HepG2 (cell line): ENCODE measurements around the gene THAP9. TPM values are rescaled to one million over a fixed set of nuclear protein-coding genes. Genes with fewer than 3 reads are reported as not detected.

ENCODE experiments used
- ATAC-seq: fragments of 200-7000 bp; cut with Tn5 transposase; 3 replicates; pipeline ENCODE4 v1.9.1; 2020; ENCODE audit warnings: mild to moderate bottlenecking, moderate library complexity
- BruUV-seq: library from RNA; stranded (reverse); fragments of 400-500 nt; replicated peaks from 2 replicates; lab custom pipeline; 2021; lab: Mats Ljungman, UMichigan
- CTCF ChIA-PET: fragments of 300-600 bp; formaldehyde crosslinking; extraction: SDS; loops from one replicate; lab custom pipeline; 2021; ENCODE audit warnings: low total read pairs, inconsistent platforms, low intra/inter-chr PET ratio; lab: Yijun Ruan, JAX
- POLR2A ChIA-PET: fragments of 350-600 bp; sonication (Branson Sonifier 250); formaldehyde crosslinking; loops from one replicate; lab custom pipeline; 2020; ENCODE audit warnings: antibody characterized with exemption, inconsistent platforms; lab: Yijun Ruan, JAX
- DNase-seq: peaks from one replicate; pipeline ENCODE4 v3.0.0-alpha.2; 2015; ENCODE audit warnings: low spot score
- FAIRE-seq: peaks from 3 replicates; lab custom pipeline; 2011; peaks lifted over from hg19 to GRCh38; lab: Jason Lieb, UNC
- H2AFZ ChIP-seq: one replicate; pipeline ENCODE4 v1.6.1; 2011; ENCODE audit warnings: low read length, inconsistent platforms
- H3K27ac ChIP-seq: fragments of 300-600 bp; 3 replicates; pipeline ENCODE4 v1.8.0; 2011; ENCODE audit warnings: mixed run types, mild to moderate bottlenecking, mixed read lengths, low read length, inconsistent platforms; ENCODE audit not compliant: insufficient read depth; ENCODE audit errors: extremely low read length
- H3K27me3 ChIP-seq, 2 experiments: fragments of 200-600 bp in 1 of 2; 2 replicates in 1 of 2; 3 replicates in 1 of 2; pipeline versions ENCODE4 v1.6.0 to v1.8.0; 2011; ENCODE audit warnings: low read length in 2 of 2, mild to moderate bottlenecking in 2 of 2, moderate library complexity in 2 of 2, inconsistent platforms in 1 of 2; ENCODE audit not compliant: insufficient read depth in 2 of 2, control insufficient read depth in 1 of 2
- H3K36me3 ChIP-seq, 2 experiments: fragments of 200-600 bp in 1 of 2; replicated peaks in 1 of 2; 2 replicates in 1 of 2; 3 replicates in 1 of 2; pipeline versions ENCODE4 v1.5.1 to v1.8.0; 2011; ENCODE audit warnings: low read length in 2 of 2, inconsistent platforms in 1 of 2; ENCODE audit not compliant: insufficient read depth in 2 of 2, control insufficient read depth in 1 of 2
- H3K4me1 ChIP-seq: 2 replicates; pipeline ENCODE4 v1.5.1; 2012; ENCODE audit warnings: low read length, inconsistent platforms; ENCODE audit not compliant: insufficient read depth
- H3K4me2 ChIP-seq: 2 replicates; pipeline ENCODE4 v1.6.0; 2011; ENCODE audit warnings: low read depth, low read length, inconsistent platforms
- H3K4me3 ChIP-seq, 3 experiments: fragments of 200-600 bp in 1 of 3; sonication (generic), shearing (Covaris generic) in 1 of 3; replicated peaks in 1 of 3; 2 replicates each; pipeline ENCODE4 v1.5.1; 2011 to 2016; ENCODE audit warnings: low read length in 3 of 3, inconsistent platforms in 2 of 3, low read depth in 2 of 3, mild to moderate bottlenecking in 2 of 3, control low read depth in 1 of 3, mixed read lengths in 1 of 3; ENCODE audit not compliant: insufficient read depth in 1 of 3
- H3K79me2 ChIP-seq: one replicate; pipeline ENCODE4 v1.6.1; 2011; ENCODE audit warnings: low read length, inconsistent platforms; ENCODE audit not compliant: insufficient read depth
- H3K9ac ChIP-seq: 2 replicates; pipeline ENCODE4 v1.6.0; 2011; ENCODE audit warnings: mild to moderate bottlenecking, low read depth, low read length, inconsistent platforms; ENCODE audit not compliant: insufficient read depth
- H3K9me3 ChIP-seq: 2 replicates; pipeline ENCODE4 v1.5.1; 2012; ENCODE audit warnings: mild to moderate bottlenecking, low read length
- H4K20me1 ChIP-seq: 2 replicates; pipeline ENCODE4 v1.6.0; 2011; ENCODE audit warnings: inconsistent platforms, mild to moderate bottlenecking, low read length, moderate library complexity; ENCODE audit not compliant: insufficient read depth
- ATAD3A ChIP-seq: sonication (generic); formaldehyde crosslinking; IDR thresholded peaks from 2 replicates; pipeline ENCODE4 v1.4.0; 2020; ENCODE audit warnings: missing genetic modification reagents
- MAFG ChIP-seq: sonication (generic); formaldehyde crosslinking; IDR thresholded peaks from 2 replicates; pipeline ENCODE4 v1.5.1; 2020; ENCODE audit warnings: mild to moderate bottlenecking, missing genetic modification reagents
- NFE2L1 ChIP-seq: sonication (generic); formaldehyde crosslinking; IDR thresholded peaks from 2 replicates; pipeline ENCODE4 v1.4.0; 2020; ENCODE audit warnings: missing genetic modification reagents, mild to moderate bottlenecking, borderline replicate concordance
- PAXIP1 ChIP-seq: sonication (generic); formaldehyde crosslinking; conservative IDR thresholded peaks from 2 replicates; pipeline ENCODE4 v1.4.0; 2020; ENCODE audit warnings: mild to moderate bottlenecking, missing genetic modification reagents, moderate library complexity
- RORA ChIP-seq: sonication (generic); formaldehyde crosslinking; IDR thresholded peaks from 2 replicates; pipeline ENCODE4 v1.5.0; 2020; ENCODE audit warnings: mild to moderate bottlenecking, missing genetic modification reagents, moderate library complexity
- SP140L ChIP-seq: sonication (generic); formaldehyde crosslinking; IDR thresholded peaks from 2 replicates; pipeline ENCODE4 v1.4.0; 2020; ENCODE audit warnings: missing genetic modification reagents, borderline replicate concordance
- TFAP4 ChIP-seq: sonication (generic); IDR thresholded peaks from 2 replicates; pipeline ENCODE4 v1.6.1; 2016; ENCODE audit warnings: low read depth, borderline replicate concordance
- U2AF1 ChIP-seq: fragments of 200-400 bp; formaldehyde crosslinking; optimal IDR thresholded peaks from 2 replicates; pipeline ENCODE3; 2017; ENCODE audit warnings: mild to moderate bottlenecking, low read depth, low read length
- ZMYM3 ChIP-seq: sonication (generic); formaldehyde crosslinking; IDR thresholded peaks from 2 replicates; pipeline ENCODE4 v1.5.1; 2020; ENCODE audit warnings: mild to moderate bottlenecking, missing genetic modification reagents
- ZNF550 ChIP-seq: sonication (generic); formaldehyde crosslinking; IDR thresholded peaks from 2 replicates; pipeline ENCODE4 v1.4.0; 2020; ENCODE audit warnings: mild to moderate bottlenecking, missing genetic modification reagents, borderline replicate concordance
- ZSCAN9 ChIP-seq: IDR thresholded peaks from 2 replicates; pipeline ENCODE4 v1.6.1; 2016; ENCODE audit warnings: borderline replicate concordance
- WGBS: methylation state at CpG from one replicate; pipeline ENCODE4 v1.1.6; 2017; ENCODE audit warnings: low lambda C conversion rate; 5-methylcytosine and 5-hydroxymethylcytosine counted together
- in situ Hi-C: cut with HindIII; loops from 2 replicates; pipeline ENCODE4 v1.10.0; 2017; ENCODE audit warnings: low pct_unique_long_range_greater_than_20kb; ENCODE audit not compliant: extremely low pct_ligation_motif_present
- intact Hi-C: fragments of 100-400 bp; cut with micrococcal nuclease; formaldehyde crosslinking; loops from one replicate; pipeline ENCODE4 v1.10.0; 2022; ENCODE audit not compliant: unreplicated experiment
- polyA plus RNA-seq, 8 experiments: library from polyadenylated mRNA; depleted of rRNA in 3 of 8; stranded (reverse) in 7 of 8; unstranded in 1 of 8; fragments of >200 nt; fragmentation: Illumina TruSeq in 4 of 8; extraction: Trizol in 4 of 8; gene quantifications; 2 replicates each; pipeline versions ENCODE4 v1.2.1 to v1.2.3, GENCODE V29; 2011 to 2016; ENCODE audit warnings: low read depth in 4 of 8, missing spikeins in 1 of 8, mixed read lengths in 1 of 8; ENCODE audit not compliant: insufficient read depth in 1 of 8
- total RNA-seq, 5 experiments: library from RNA; depleted of rRNA; stranded (reverse); fragments of >200 nt; fragmentation: Illumina TruSeq; extraction: Trizol; gene quantifications; 2 replicates each; pipeline ENCODE4 v1.2.3, GENCODE V29; 2016; ENCODE audit warnings: low read depth in 1 of 5
- TF ChIP-seq, protein P1 (sequence below), 2 experiments: fragments of 450-650 bp in 1 of 2; sonication (generic) in 1 of 2; formaldehyde crosslinking; IDR thresholded peaks; 2 replicates each; pipeline versions ENCODE4 v1.5.0 to v1.8.0; 2020 to 2022; ENCODE audit warnings: mild to moderate bottlenecking in 1 of 2, missing genetic modification reagents in 1 of 2

THAP9 gene
- total and polyA plus RNA-seq, 2 of the 13 experiments (the other 11 are each of a cell fraction or from before 2014, with no cell fraction given) = 6.0 to 7.2 TPM

- 96% methylated on average over 1 of the region's 1 CpG for WGBS
Observed at GRCh38 chr4:82957045-82957444, 56.5 kb downstream of the THAP9 start.

More at GRCh38 chr4:82957045-82957444, 56.5 kb downstream of the THAP9 start:
- ChIA-PET CTCF (no interaction called here), POLR2A (no interaction called here)
- no peak for FAIRE-seq
- Histone ChIP-seq H3K4me2 (no peak overlapping the region), H3K79me2 (peaks cover 9% of the 10 kb centered on the region), H2AFZ (no peak overlapping the region), H3K9ac (no peak overlapping the region), H3K27ac (no peak overlapping the region), H3K4me1 (no peaks in the 10 kb centered on the region), H3K4me3 (no peak overlapping the region), H3K27me3 (no peaks in the 10 kb centered on the region), H3K36me3 (peaks cover 9 to 46% of the 10 kb centered on the region in 2 experiments; a peak in 4 of 5 replicates), H4K20me1 (no peaks in the 10 kb centered on the region), H3K9me3 (no peaks in the 10 kb centered on the region)
- no peak for TF ChIP-seq ZSCAN9 (CRISPR knock-in tag)
- TF ChIP-seq ZMYM3 (CRISPR knock-in tag) = no peak
- TF ChIP-seq ATAD3A = no peak
- no peak for TF ChIP-seq MAFG (CRISPR knock-in tag)
- no peak for TF ChIP-seq NFE2L1
- TF ChIP-seq, protein P1, sequence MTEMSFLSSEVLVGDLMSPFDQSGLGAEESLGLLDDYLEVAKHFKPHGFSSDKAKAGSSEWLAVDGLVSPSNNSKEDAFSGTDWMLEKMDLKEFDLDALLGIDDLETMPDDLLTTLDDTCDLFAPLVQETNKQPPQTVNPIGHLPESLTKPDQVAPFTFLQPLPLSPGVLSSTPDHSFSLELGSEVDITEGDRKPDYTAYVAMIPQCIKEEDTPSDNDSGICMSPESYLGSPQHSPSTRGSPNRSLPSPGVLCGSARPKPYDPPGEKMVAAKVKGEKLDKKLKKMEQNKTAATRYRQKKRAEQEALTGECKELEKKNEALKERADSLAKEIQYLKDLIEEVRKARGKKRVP (CRISPR knock-in tag; IDR thresholded peaks at IDR 0.05) = no peak
- TF ChIP-seq RORA = no peak
- TF ChIP-seq TFAP4 = no peak
- no peak for TF ChIP-seq U2AF1
- TF ChIP-seq SP140L (CRISPR knock-in tag) = no peak
- TF ChIP-seq PAXIP1 = no peak
- no peak for TF ChIP-seq ZNF550 (CRISPR knock-in tag)
- BruUV-seq = TSS peak; percentile 33
- no peak for ATAC-seq
- in situ Hi-C loops = no loop called here
- intact Hi-C loops = no loop called here
- no peak for DNase-seq
